GM12878 (cell line): ENCODE results near the gene NACC1. TPM values are rescaled to one million over a fixed set of nuclear protein-coding genes. Genes with fewer than 3 reads are reported as not detected.

Source experiments
- BACH1 ChIP-seq: fragments of 450-650 bp; IDR thresholded peaks from 2 replicates; pipeline ENCODE4 v1.6.1; 2017; ENCODE audit warnings: mild to moderate bottlenecking, borderline replicate concordance
- CREB1 ChIP-seq: IDR thresholded peaks from 2 replicates; pipeline ENCODE4 v1.6.1; 2012; ENCODE audit warnings: low read depth, mild to moderate bottlenecking, inconsistent platforms
- MYC ChIP-seq: IDR thresholded peaks from 2 replicates; pipeline ENCODE4 v1.6.1; 2011; ENCODE audit warnings: mild to moderate bottlenecking, low read length, moderate library complexity, inconsistent platforms; ENCODE audit not compliant: insufficient read depth, insufficient replicate concordance, insufficient read length, severe bottlenecking
- POLR2AphosphoS2 ChIP-seq: IDR thresholded peaks from 2 replicates; pipeline ENCODE4 v1.6.1; 2011; ENCODE audit warnings: low read depth, mild to moderate bottlenecking, low read length, improper control_type of control experiment, moderate library complexity
- RAD51 ChIP-seq: fragments of 450-650 bp; IDR thresholded peaks from 2 replicates; pipeline ENCODE4 v1.6.1; 2016; ENCODE audit warnings: moderate library complexity, mild to moderate bottlenecking, inconsistent platforms
- STAT1 ChIP-seq: fragments of 450-650 bp; conservative IDR thresholded peaks from 2 replicates; pipeline ENCODE4 v1.6.1; 2014; ENCODE audit warnings: antibody characterized with exemption, mild to moderate bottlenecking
- ZNF207 ChIP-seq: fragments of 450-650 bp; IDR thresholded peaks from 2 replicates; pipeline ENCODE4 v1.6.1; 2014; ENCODE audit warnings: antibody characterized with exemption, mild to moderate bottlenecking, borderline replicate concordance
- ZNF274 ChIP-seq: IDR thresholded peaks from one replicate; pipeline ENCODE4 v1.8.0; 2011; ENCODE audit not compliant: insufficient read length, insufficient read depth
- ZSCAN29 ChIP-seq: fragments of 450-650 bp; IDR thresholded peaks from 2 replicates; pipeline ENCODE4 v1.6.1; 2017; ENCODE audit warnings: mild to moderate bottlenecking, moderate library complexity
- polyA plus RNA-seq, 11 experiments: library from polyadenylated mRNA; depleted of rRNA in 4 of 11; unstranded in 6 of 11; stranded (reverse) in 5 of 11; fragments of >200 nt; fragmentation: Nextera tagmentation in 4 of 11; fragmentation: Illumina TruSeq in 1 of 11; extraction: Ambion mirVana in 4 of 11; extraction: Trizol in 1 of 11; gene quantifications; 1 replicate in 1 of 11; 2 replicates in 10 of 11; pipeline versions ENCODE4 v1.2.1 to v1.2.3, GENCODE V29; 2011 to 2016; ENCODE audit warnings: inconsistent platforms in 2 of 11, missing spikeins in 2 of 11, low read depth in 1 of 11
- total RNA-seq, 4 experiments: library from RNA; depleted of rRNA in 3 of 4; stranded (reverse); fragments of >200 nt in 3 of 4; fragmentation: Illumina TruSeq in 1 of 4; extraction: Trizol in 1 of 4; gene quantifications; 2 replicates each; pipeline versions ENCODE4 v1.2.1 to v1.2.3, GENCODE V29; 2013 to 2021
- TF ChIP-seq, protein P1 (sequence below): fragments of 450-650 bp; IDR thresholded peaks from 2 replicates; pipeline ENCODE4 v1.6.1; 2017; ENCODE audit warnings: antibody characterized with exemption, mild to moderate bottlenecking, moderate library complexity
- TF ChIP-seq, protein P2 (sequence below): fragments of 450-650 bp; IDR thresholded peaks from 2 replicates; pipeline ENCODE4 v1.6.1; 2017; ENCODE audit warnings: mild to moderate bottlenecking
- TF ChIP-seq, protein P3 (sequence below): IDR thresholded peaks from 2 replicates; pipeline ENCODE4 v1.6.1; 2012; ENCODE audit warnings: low read depth, low read length, improper control_type of control experiment
- TF ChIP-seq, protein P4 (sequence below): IDR thresholded peaks from 2 replicates; pipeline ENCODE4 v1.6.1; 2012; ENCODE audit warnings: low read length, inconsistent platforms
- TF ChIP-seq, protein P5 (sequence below): IDR thresholded peaks from 2 replicates; pipeline ENCODE4 v1.6.1; 2011; ENCODE audit warnings: borderline replicate concordance, low read depth, mild to moderate bottlenecking, moderate library complexity, low read length; ENCODE audit not compliant: insufficient read depth, poor library complexity, severe bottlenecking
- TF ChIP-seq, protein P6 (sequence below): IDR thresholded peaks from 2 replicates; pipeline ENCODE4 v1.6.1; 2012; ENCODE audit warnings: low read depth, low read length, improper control_type of control experiment
- TF ChIP-seq, protein P7 (sequence below): IDR thresholded peaks from 2 replicates; pipeline ENCODE4 v1.6.1; 2011; ENCODE audit warnings: borderline replicate concordance, low read depth, mild to moderate bottlenecking, moderate library complexity, mixed read lengths, low read length; ENCODE audit not compliant: insufficient read depth; ENCODE audit errors: extremely low read length
- TF ChIP-seq, protein P8 (sequence below): fragments of 450-650 bp; conservative IDR thresholded peaks from 2 replicates; pipeline ENCODE4 v1.6.1; 2017; ENCODE audit warnings: mild to moderate bottlenecking, moderate library complexity

Gene NACC1
- total and polyA plus RNA-seq, 10 of the 15 experiments (the other 5 are each of a cell fraction or from before 2014, with no cell fraction given), result 0.18 to 120 (median 19.2) TPM

DNA sequence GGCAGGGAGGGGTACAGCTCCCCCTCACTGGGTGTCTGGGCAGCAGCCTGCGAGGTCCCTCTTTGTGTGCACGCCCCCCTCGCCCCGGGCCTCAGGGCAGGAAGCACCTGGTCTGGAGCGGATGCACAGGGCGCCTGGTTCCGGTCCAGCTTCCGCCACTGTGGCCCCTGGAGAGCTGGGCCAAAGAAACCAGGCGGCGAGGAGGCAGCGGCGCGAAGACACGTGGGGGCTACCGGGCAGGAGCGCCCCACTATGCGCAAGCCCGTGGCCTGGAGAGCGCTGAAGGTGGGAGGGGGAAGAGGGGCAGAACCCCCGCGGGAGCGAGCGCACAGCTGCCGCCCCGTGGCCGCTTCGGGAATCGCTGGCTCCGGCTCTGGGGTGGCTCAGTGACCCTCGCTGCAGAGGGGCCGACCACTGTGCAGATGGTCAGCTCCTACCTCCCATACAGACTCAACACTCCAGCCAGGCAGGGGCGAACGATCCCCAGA, 13.7 kb upstream of the NACC1 start (continued):
- TF ChIP-seq, protein P1, sequence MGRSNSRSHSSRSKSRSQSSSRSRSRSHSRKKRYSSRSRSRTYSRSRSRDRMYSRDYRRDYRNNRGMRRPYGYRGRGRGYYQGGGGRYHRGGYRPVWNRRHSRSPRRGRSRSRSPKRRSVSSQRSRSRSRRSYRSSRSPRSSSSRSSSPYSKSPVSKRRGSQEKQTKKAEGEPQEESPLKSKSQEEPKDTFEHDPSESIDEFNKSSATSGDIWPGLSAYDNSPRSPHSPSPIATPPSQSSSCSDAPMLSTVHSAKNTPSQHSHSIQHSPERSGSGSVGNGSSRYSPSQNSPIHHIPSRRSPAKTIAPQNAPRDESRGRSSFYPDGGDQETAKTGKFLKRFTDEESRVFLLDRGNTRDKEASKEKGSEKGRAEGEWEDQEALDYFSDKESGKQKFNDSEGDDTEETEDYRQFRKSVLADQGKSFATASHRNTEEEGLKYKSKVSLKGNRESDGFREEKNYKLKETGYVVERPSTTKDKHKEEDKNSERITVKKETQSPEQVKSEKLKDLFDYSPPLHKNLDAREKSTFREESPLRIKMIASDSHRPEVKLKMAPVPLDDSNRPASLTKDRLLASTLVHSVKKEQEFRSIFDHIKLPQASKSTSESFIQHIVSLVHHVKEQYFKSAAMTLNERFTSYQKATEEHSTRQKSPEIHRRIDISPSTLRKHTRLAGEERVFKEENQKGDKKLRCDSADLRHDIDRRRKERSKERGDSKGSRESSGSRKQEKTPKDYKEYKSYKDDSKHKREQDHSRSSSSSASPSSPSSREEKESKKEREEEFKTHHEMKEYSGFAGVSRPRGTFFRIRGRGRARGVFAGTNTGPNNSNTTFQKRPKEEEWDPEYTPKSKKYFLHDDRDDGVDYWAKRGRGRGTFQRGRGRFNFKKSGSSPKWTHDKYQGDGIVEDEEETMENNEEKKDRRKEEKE, result no peak
- TF ChIP-seq, protein P2, sequence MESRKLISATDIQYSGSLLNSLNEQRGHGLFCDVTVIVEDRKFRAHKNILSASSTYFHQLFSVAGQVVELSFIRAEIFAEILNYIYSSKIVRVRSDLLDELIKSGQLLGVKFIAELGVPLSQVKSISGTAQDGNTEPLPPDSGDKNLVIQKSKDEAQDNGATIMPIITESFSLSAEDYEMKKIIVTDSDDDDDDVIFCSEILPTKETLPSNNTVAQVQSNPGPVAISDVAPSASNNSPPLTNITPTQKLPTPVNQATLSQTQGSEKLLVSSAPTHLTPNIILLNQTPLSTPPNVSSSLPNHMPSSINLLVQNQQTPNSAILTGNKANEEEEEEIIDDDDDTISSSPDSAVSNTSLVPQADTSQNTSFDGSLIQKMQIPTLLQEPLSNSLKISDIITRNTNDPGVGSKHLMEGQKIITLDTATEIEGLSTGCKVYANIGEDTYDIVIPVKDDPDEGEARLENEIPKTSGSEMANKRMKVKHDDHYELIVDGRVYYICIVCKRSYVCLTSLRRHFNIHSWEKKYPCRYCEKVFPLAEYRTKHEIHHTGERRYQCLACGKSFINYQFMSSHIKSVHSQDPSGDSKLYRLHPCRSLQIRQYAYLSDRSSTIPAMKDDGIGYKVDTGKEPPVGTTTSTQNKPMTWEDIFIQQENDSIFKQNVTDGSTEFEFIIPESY, result no peak
- TF ChIP-seq ZSCAN29 (no peak), POLR2AphosphoS2 (no peak), ZNF207 (no peak), MYC (peak; percentile 55), CREB1 (peak; percentile 9; the same call in 1 of the 2 replicates), RAD51 (no peak), ZNF274 (no peak), STAT1 (no peak), BACH1 (peak; percentile 69; the same call in 1 of the 2 replicates)
- TF ChIP-seq, protein P3, sequence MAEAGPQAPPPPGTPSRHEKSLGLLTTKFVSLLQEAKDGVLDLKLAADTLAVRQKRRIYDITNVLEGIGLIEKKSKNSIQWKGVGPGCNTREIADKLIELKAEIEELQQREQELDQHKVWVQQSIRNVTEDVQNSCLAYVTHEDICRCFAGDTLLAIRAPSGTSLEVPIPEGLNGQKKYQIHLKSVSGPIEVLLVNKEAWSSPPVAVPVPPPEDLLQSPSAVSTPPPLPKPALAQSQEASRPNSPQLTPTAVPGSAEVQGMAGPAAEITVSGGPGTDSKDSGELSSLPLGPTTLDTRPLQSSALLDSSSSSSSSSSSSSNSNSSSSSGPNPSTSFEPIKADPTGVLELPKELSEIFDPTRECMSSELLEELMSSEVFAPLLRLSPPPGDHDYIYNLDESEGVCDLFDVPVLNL, result no peak
- TF ChIP-seq, protein P4, sequence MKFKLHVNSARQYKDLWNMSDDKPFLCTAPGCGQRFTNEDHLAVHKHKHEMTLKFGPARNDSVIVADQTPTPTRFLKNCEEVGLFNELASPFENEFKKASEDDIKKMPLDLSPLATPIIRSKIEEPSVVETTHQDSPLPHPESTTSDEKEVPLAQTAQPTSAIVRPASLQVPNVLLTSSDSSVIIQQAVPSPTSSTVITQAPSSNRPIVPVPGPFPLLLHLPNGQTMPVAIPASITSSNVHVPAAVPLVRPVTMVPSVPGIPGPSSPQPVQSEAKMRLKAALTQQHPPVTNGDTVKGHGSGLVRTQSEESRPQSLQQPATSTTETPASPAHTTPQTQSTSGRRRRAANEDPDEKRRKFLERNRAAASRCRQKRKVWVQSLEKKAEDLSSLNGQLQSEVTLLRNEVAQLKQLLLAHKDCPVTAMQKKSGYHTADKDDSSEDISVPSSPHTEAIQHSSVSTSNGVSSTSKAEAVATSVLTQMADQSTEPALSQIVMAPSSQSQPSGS, result no peak
- TF ChIP-seq, protein P5, sequence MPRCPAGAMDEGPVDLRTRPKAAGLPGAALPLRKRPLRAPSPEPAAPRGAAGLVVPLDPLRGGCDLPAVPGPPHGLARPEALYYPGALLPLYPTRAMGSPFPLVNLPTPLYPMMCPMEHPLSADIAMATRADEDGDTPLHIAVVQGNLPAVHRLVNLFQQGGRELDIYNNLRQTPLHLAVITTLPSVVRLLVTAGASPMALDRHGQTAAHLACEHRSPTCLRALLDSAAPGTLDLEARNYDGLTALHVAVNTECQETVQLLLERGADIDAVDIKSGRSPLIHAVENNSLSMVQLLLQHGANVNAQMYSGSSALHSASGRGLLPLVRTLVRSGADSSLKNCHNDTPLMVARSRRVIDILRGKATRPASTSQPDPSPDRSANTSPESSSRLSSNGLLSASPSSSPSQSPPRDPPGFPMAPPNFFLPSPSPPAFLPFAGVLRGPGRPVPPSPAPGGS, result peak; percentile 48
- TF ChIP-seq, protein P6, sequence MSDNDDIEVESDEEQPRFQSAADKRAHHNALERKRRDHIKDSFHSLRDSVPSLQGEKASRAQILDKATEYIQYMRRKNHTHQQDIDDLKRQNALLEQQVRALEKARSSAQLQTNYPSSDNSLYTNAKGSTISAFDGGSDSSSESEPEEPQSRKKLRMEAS, result peak; percentile 39; the same call in 1 of the 2 replicates
- TF ChIP-seq, protein P7, sequence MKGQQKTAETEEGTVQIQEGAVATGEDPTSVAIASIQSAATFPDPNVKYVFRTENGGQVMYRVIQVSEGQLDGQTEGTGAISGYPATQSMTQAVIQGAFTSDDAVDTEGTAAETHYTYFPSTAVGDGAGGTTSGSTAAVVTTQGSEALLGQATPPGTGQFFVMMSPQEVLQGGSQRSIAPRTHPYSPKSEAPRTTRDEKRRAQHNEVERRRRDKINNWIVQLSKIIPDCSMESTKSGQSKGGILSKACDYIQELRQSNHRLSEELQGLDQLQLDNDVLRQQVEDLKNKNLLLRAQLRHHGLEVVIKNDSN, result no peak
- TF ChIP-seq, protein P8, sequence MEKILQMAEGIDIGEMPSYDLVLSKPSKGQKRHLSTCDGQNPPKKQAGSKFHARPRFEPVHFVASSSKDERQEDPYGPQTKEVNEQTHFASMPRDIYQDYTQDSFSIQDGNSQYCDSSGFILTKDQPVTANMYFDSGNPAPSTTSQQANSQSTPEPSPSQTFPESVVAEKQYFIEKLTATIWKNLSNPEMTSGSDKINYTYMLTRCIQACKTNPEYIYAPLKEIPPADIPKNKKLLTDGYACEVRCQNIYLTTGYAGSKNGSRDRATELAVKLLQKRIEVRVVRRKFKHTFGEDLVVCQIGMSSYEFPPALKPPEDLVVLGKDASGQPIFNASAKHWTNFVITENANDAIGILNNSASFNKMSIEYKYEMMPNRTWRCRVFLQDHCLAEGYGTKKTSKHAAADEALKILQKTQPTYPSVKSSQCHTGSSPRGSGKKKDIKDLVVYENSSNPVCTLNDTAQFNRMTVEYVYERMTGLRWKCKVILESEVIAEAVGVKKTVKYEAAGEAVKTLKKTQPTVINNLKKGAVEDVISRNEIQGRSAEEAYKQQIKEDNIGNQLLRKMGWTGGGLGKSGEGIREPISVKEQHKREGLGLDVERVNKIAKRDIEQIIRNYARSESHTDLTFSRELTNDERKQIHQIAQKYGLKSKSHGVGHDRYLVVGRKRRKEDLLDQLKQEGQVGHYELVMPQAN, result no peak
